ENCODE data around the gene ZBTB18. TPM values are rescaled to one million over a fixed set of nuclear protein-coding genes. Genes with fewer than 3 reads are reported as not detected.
A peak's percentile ranks its signal among the peaks of the same experiment; 100 is the strongest.

ZBTB18 gene
- total and polyA plus RNA-seq, 2 donors (not counting 1 experiment from before 2014, with no cell fraction given), result 10.3 to 12.6 TPM

- DNase-seq (ENCODE audit: low read depth in 2 of 2), result peak in 1 of 2 donors; percentile 14
- Histone ChIP-seq H3K27ac (ENCODE audit: insufficient read depth, low read length) (no peak overlapping the region), H3K4me2 (ENCODE audit: extremely low read depth, insufficient read depth, low read length) (no peak overlapping the region)
Measured at GRCh38 chr1:244092964-244093638, 42.0 kb downstream of the ZBTB18 start.

GRCh38 chr1:244094880-244095528, 43.9 kb downstream of the ZBTB18 start:
- no peak for DNase-seq (ENCODE audit: low read depth in 2 of 2)
- no peaks in the 10 kb centered on the region for H3K36me3 ChIP-seq (ENCODE audit: control insufficient read depth, insufficient read depth, low read length)
- H3K79me2 ChIP-seq (ENCODE audit: control insufficient read depth, insufficient read depth, low read length), result no peaks in the 10 kb centered on the region
- no peak overlapping the region for H3K27ac ChIP-seq (ENCODE audit: insufficient read depth, low read length)
- no peak for TF ChIP-seq EZH2 (IDR thresholded peaks at IDR 0.05; ENCODE audit: low read length, missing control alignments)
- TF ChIP-seq, protein P1, sequence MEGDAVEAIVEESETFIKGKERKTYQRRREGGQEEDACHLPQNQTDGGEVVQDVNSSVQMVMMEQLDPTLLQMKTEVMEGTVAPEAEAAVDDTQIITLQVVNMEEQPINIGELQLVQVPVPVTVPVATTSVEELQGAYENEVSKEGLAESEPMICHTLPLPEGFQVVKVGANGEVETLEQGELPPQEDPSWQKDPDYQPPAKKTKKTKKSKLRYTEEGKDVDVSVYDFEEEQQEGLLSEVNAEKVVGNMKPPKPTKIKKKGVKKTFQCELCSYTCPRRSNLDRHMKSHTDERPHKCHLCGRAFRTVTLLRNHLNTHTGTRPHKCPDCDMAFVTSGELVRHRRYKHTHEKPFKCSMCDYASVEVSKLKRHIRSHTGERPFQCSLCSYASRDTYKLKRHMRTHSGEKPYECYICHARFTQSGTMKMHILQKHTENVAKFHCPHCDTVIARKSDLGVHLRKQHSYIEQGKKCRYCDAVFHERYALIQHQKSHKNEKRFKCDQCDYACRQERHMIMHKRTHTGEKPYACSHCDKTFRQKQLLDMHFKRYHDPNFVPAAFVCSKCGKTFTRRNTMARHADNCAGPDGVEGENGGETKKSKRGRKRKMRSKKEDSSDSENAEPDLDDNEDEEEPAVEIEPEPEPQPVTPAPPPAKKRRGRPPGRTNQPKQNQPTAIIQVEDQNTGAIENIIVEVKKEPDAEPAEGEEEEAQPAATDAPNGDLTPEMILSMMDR (conservative IDR thresholded peaks at IDR 0.05 in 1 of 2, IDR thresholded peaks at IDR 0.05 in 1 of 2; ENCODE audit: low read depth in 1 of 2, low read length in 2 of 2), result no peak
- no peak overlapping the region for H3K9ac ChIP-seq (ENCODE audit: insufficient read depth, low read length)
- H3K9me3 ChIP-seq (ENCODE audit: control insufficient read depth, insufficient read depth, low read depth, low read length), result no peaks in the 10 kb centered on the region
- H4K20me1 ChIP-seq (ENCODE audit: control insufficient read depth, extremely low read depth, insufficient read depth, low read length), result no peaks in the 10 kb centered on the region
- H3K4me1 ChIP-seq (ENCODE audit: control insufficient read depth, extremely low read depth, insufficient read depth, low read length), result no peaks in the 10 kb centered on the region
- no peak overlapping the region for H3K4me2 ChIP-seq (ENCODE audit: extremely low read depth, insufficient read depth, low read length)
- H2AFZ ChIP-seq (ENCODE audit: low read length), result no peak overlapping the region
- no peak overlapping the region for H3K4me3 ChIP-seq (replicated peaks in 1 of 4; ENCODE audit: control extremely low read depth in 1 of 4, insufficient read depth in 1 of 4, low read depth in 3 of 4, low read length in 4 of 4)
- H3K27me3 ChIP-seq (ENCODE audit: control insufficient read depth, insufficient read depth, low read length), result peaks cover 11% of the 10 kb centered on the region

More at GRCh38 chr1:244092964-244093638, 42.0 kb downstream of the ZBTB18 start:
- no peak for TF ChIP-seq EZH2 (IDR thresholded peaks at IDR 0.05; ENCODE audit: low read length, missing control alignments)
- TF ChIP-seq, protein P1 (conservative IDR thresholded peaks at IDR 0.05 in 1 of 2, IDR thresholded peaks at IDR 0.05 in 1 of 2; ENCODE audit: low read depth in 1 of 2, low read length in 2 of 2), result no peak
- peaks cover 3% of the 10 kb centered on the region for H3K27me3 ChIP-seq (ENCODE audit: control insufficient read depth, insufficient read depth, low read length)
- H3K79me2 ChIP-seq (ENCODE audit: control insufficient read depth, insufficient read depth, low read length), result no peaks in the 10 kb centered on the region
- H3K4me3 ChIP-seq (replicated peaks in 1 of 4; ENCODE audit: control extremely low read depth in 1 of 4, insufficient read depth in 1 of 4, low read depth in 3 of 4, low read length in 4 of 4), result no peak overlapping the region
- no peaks in the 10 kb centered on the region for H3K4me1 ChIP-seq (ENCODE audit: control insufficient read depth, extremely low read depth, insufficient read depth, low read length)
- H3K9me3 ChIP-seq (ENCODE audit: control insufficient read depth, insufficient read depth, low read depth, low read length), result no peaks in the 10 kb centered on the region
- no peak overlapping the region for H3K9ac ChIP-seq (ENCODE audit: insufficient read depth, low read length)
- H4K20me1 ChIP-seq (ENCODE audit: control insufficient read depth, extremely low read depth, insufficient read depth, low read length), result no peaks in the 10 kb centered on the region
- no peak overlapping the region for H2AFZ ChIP-seq (ENCODE audit: low read length)
- H3K36me3 ChIP-seq (ENCODE audit: control insufficient read depth, insufficient read depth, low read length), result no peaks in the 10 kb centered on the region

- H3K27ac ChIP-seq (ENCODE audit: insufficient read depth, low read length), result no peak overlapping the region
- H4K20me1 ChIP-seq (ENCODE audit: control insufficient read depth, extremely low read depth, insufficient read depth, low read length), result no peaks in the 10 kb centered on the region
- no peak overlapping the region for H2AFZ ChIP-seq (ENCODE audit: low read length)
- H3K9me3 ChIP-seq (ENCODE audit: control insufficient read depth, insufficient read depth, low read depth, low read length), result no peaks in the 10 kb centered on the region
- no peak overlapping the region for H3K4me2 ChIP-seq (ENCODE audit: extremely low read depth, insufficient read depth, low read length)
- DNase-seq (ENCODE audit: low read depth in 2 of 2), result no peak
- H3K4me3 ChIP-seq (replicated peaks in 1 of 4; ENCODE audit: control extremely low read depth in 1 of 4, insufficient read depth in 1 of 4, low read depth in 3 of 4, low read length in 4 of 4), result no peak overlapping the region
- peaks cover 13% of the 10 kb centered on the region for H3K27me3 ChIP-seq (ENCODE audit: control insufficient read depth, insufficient read depth, low read length)
- H3K4me1 ChIP-seq (ENCODE audit: control insufficient read depth, extremely low read depth, insufficient read depth, low read length), result peaks cover 2% of the 10 kb centered on the region
- TF ChIP-seq, protein P1 (conservative IDR thresholded peaks at IDR 0.05 in 1 of 2, IDR thresholded peaks at IDR 0.05 in 1 of 2; ENCODE audit: low read depth in 1 of 2, low read length in 2 of 2), result no peak
- TF ChIP-seq EZH2 (IDR thresholded peaks at IDR 0.05; ENCODE audit: low read length, missing control alignments), result no peak
- H3K9ac ChIP-seq (ENCODE audit: insufficient read depth, low read length), result no peak overlapping the region
- no peaks in the 10 kb centered on the region for H3K36me3 ChIP-seq (ENCODE audit: control insufficient read depth, insufficient read depth, low read length)
- no peaks in the 10 kb centered on the region for H3K79me2 ChIP-seq (ENCODE audit: control insufficient read depth, insufficient read depth, low read length)
Measured at GRCh38 chr1:244095529-244095911, 44.4 kb downstream of the ZBTB18 start.
